Mammary epithelial cell (primary cell): ENCODE measurements around the gene MAP3K2.

ENCODE experiments used
- CTCF ChIP-seq, 2 donors: IDR thresholded peaks in 1 of 2; conservative IDR thresholded peaks in 1 of 2; 2 replicates each; pipeline ENCODE4 v1.5.1; 2011 to 2012; ENCODE audit warnings: inconsistent platforms in 2 of 2, low read length in 2 of 2, mild to moderate bottlenecking in 2 of 2, control low read depth in 1 of 2, low read depth in 1 of 2; ENCODE audit not compliant: insufficient read depth in 1 of 2; ENCODE audit errors: extremely low read depth in 1 of 2
- EZH2 ChIP-seq: IDR thresholded peaks from 2 replicates; pipeline ENCODE4 v1.6.1; 2012; ENCODE audit warnings: low read length, inconsistent platforms, borderline replicate concordance

DNA sequence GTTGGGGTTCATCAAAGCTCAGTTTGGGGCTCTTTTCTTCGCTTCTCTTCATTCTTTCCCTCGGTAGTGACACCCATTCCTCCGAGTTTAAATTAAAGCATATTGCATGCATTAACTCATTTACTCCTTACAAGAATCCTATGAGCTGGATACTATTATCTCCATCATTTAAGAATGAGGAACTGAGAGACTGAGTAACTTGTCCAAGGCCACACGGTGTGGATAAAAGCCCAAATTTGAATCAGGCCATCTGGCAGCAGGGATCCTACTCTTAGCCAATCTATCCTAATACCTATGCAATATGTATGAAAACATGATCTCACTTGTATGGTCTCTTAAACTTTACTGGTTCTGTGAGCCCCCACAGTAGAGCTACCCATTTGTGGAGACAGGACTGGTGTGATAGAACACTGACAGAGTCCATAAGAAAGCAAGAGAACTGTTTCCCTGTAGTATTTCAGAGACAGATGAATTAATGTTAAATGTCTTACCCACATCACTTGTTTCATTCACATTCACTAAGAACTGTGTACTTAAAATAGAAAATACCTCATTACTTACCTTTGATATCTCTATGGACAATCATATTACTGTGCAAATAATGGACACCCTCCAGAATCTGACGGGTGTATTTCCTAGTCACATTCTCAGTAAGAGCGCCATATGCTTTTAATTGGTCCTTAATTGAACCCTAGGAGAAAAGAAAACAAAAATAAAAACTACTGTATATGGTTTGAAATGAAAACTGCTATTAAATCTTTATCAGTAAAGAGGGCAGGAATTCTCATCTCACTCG lies 73.4 kb downstream of the MAP3K2 start:
- TF ChIP-seq CTCF (conservative IDR thresholded peaks at IDR 0.05 in 1 of 2, IDR thresholded peaks at IDR 0.05 in 1 of 2; ENCODE audit: extremely low read depth in 1 of 2, insufficient read depth in 1 of 2, low read depth in 1 of 2, low read length in 2 of 2) (no peak), EZH2 (no peak)
